Activated CD4-positive, alpha-beta T cell treated with anti-CD3 and anti-CD28 coated beads, Interleukin-2, amount 10 ng/mL, durations not matched to agents 24 days and 14 days (primary cell): Measurements from ENCODE around the gene TMPRSS15. TPM values are rescaled to one million over a fixed set of nuclear protein-coding genes. Genes with fewer than 3 reads are reported as not detected.
"Not testable (repeated sequence)": the region's sequence is repeated elsewhere in the genome, so short reads cannot be mapped to it uniquely, and the experiment has no call there.

Experiments
- DNase-seq: peaks from one replicate; pipeline ENCODE4 v3.0.0; 2022
- H3K27ac Mint-ChIP-seq: one replicate; pipeline ENCODE4 v1.8.0; 2022; ENCODE audit warnings: mild to moderate bottlenecking, mixed read lengths
- H3K27me3 Mint-ChIP-seq: one replicate; pipeline ENCODE4 v1.8.0; 2022; ENCODE audit warnings: mixed read lengths
- H3K36me3 Mint-ChIP-seq: one replicate; pipeline ENCODE4 v1.8.0; 2022; ENCODE audit warnings: low read depth, mild to moderate bottlenecking, mixed read lengths
- H3K4me1 Mint-ChIP-seq: one replicate; pipeline ENCODE4 v1.8.0; 2021; ENCODE audit warnings: mixed read lengths
- H3K4me3 Mint-ChIP-seq: one replicate; pipeline ENCODE4 v1.8.0; 2022; ENCODE audit warnings: mild to moderate bottlenecking, moderate library complexity, mixed read lengths
- H3K9me3 Mint-ChIP-seq: one replicate; pipeline ENCODE4 v1.8.0; 2021; ENCODE audit warnings: mixed read lengths
- intact Hi-C: fragments of 100-400 bp; cut with micrococcal nuclease; formaldehyde crosslinking; loops from one replicate; pipeline ENCODE4 v1.15.1; 2023
- total RNA-seq: library from RNA; stranded (reverse); gene quantifications from 2 replicates; pipeline ENCODE4 v1.2.3, GENCODE V29; 2022

TMPRSS15 gene
- total RNA-seq = not detected in 2 replicates

DNA sequence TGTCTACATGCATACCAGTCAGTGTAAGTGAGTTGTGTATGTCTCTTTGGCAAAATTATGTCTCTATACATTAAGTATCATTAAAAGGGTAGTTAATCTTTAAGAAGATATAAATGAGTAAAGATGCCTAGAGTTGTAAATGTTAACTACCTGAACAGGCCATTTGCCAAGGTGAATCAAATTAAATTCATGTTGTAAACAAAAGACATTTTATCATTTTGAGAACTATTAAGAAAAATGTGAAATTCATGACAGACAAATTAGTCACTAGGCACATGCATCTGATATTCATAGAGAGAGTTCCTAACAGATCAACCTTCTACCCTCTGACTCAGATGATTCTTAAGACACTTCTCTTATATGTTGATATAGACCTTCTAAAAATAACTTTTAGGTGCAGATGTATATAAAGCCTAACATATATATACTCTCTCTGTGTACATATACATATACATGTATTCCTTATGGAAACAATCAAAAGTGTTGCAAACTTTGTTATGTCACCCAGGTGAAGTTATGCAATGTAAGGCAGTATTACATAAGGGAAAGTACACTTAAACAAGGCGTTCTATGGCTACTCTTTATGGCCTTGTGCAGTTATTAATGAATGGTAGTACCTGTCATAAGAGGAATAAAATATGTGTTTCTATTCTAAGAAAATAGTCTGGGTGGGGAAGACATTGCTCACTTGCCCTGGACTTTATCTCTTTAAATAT is at the start of gene TMPRSS15:
TMPRSS15 (minus strand) TSS at position 51 of the 716 bp plus-strand sequence. CDS start 163 bp downstream, outside the sequence.
- Mint-ChIP-seq H3K4me1 (no peaks in the 10 kb centered on the region), H3K27ac (no peak within 1 kb of the TSS), H3K36me3 (no peaks in the 10 kb centered on the region), H3K4me3 (no peak within 1 kb of the TSS), H3K9me3 (no peaks in the 10 kb centered on the region), H3K27me3 (no peaks in the 10 kb centered on the region)
- no peak for DNase-seq
- intact Hi-C loops = no loop called here

DNA sequence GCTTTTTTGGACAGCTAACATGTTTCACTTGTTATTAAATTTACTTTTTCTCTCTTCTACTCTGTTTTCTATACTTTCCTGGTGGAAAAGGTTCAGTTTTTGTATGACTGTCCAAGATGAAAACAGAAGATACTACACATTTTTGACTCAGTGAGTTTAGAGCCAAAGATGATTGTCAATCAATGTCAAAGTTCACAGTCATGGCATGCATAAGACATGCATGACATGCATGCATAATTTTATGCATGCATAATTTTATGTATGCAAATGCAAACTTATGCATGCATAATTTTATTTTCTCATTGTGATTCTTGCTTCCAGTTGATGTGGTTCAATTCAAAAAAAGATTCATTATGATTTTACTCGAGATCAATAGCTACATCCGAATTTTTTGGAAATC is 48.1 kb upstream of the TMPRSS15 start:
- Mint-ChIP-seq H3K9me3 (no peaks in the 10 kb centered on the region), H3K36me3 (no peaks in the 10 kb centered on the region), H3K27me3 (no peaks in the 10 kb centered on the region), H3K4me1 (no peaks in the 10 kb centered on the region), H3K4me3 (no peak overlapping the region), H3K27ac (no peak overlapping the region)
- DNase-seq = no peak
- intact Hi-C loops = no loop called here

DNA sequence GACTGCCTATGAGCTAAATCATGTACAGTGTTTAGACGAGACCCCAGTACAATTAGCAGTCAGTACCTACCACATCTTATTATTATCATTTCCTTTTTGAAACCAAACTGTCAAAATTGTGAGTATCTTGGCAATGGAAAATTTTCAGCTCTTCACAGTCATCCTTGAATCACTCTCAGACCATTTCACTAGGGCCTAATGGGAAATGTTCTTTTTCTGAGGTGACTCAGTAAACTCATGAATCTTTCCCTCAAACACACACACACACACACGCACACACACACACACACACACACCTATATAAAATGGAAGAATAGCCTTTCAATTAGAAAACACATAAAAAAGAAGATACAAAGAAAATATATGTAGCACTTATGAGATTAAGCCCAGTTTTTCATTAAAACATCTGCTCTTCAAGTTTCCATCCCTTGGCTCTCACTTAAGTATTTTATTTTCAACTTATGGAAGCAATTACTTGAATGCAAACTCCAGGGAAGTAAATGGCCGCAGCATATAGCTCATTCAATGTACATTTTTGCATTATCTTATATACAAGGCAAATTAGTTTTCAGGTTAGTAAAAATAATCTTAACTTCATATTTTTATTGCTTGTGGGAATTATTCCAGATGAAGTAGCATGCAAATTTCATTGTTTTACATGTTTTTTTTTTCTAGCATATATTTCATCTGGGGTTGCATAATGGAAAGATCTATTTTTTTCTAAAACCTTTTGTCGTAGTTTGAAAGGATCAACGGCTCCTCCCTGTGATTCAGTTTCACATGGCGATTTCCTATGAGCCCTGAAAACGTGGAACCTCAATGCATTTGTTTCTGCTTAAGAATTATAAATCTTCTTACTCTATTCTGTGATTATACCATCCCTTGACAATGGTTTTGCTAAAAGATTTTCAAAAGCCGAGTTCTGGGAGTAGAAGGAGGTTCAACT is 46.3 kb upstream of the TMPRSS15 start:
- H3K4me3 Mint-ChIP-seq = no peak overlapping the region
- no peaks in the 10 kb centered on the region for H3K4me1 Mint-ChIP-seq
- no peaks in the 10 kb centered on the region for H3K27me3 Mint-ChIP-seq
- intact Hi-C loops = no loop called here
- no peaks in the 10 kb centered on the region for H3K36me3 Mint-ChIP-seq
- no peak for DNase-seq
- no peak overlapping the region for H3K27ac Mint-ChIP-seq
- no peaks in the 10 kb centered on the region for H3K9me3 Mint-ChIP-seq

DNA sequence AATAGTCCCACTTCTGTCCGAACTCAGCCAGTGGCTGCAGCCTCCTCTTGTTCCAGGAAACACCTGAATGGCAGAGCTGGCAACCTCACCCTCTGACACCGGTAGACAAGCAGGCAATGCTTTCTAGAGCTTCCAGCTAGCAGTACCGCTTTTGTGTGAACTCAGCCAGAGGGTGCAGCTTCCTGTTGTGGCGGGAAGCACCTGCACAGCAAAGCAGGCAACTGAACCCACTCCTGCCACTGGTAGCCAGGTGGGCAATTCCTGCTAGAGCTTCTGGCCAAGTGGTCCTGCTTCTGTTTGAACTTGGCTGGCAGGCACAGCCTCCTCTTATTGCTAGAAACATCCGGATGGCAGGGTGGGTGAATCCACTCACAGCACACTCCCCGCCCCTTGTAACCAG is 40.1 kb upstream of the TMPRSS15 start:
- intact Hi-C loops = no loop called here
- Mint-ChIP-seq H3K36me3 (no peaks in the 10 kb centered on the region), H3K27ac (no peak overlapping the region), H3K27me3 (no peaks in the 10 kb centered on the region), H3K9me3 (no peaks in the 10 kb centered on the region), H3K4me1 (no peaks in the 10 kb centered on the region), H3K4me3 (no peak overlapping the region)
- no peak for DNase-seq

DNA sequence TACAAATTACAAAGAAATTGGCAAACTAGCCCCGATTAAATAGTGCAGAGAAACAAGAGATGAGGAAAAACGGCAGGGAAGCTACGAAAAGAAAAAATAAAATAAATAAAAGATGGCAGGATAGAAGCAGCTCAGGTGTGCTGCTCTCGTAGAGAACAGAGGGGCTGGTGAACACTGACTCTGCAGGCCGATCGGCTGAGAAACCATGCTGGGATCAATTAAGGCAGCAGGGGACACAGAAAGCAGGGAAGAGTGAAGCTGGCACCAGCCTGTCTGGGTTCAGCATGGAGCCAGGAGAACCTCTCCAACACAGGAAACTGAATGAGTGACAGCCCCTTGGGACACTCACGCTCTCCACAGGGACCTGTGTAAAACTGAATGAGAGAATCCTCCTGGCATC is 39.5 kb upstream of the TMPRSS15 start:
- H3K27ac Mint-ChIP-seq = no peak overlapping the region
- intact Hi-C loops = no loop called here
- no peaks in the 10 kb centered on the region for H3K36me3 Mint-ChIP-seq
- DNase-seq = no peak
- H3K9me3 Mint-ChIP-seq = no peaks in the 10 kb centered on the region
- H3K4me3 Mint-ChIP-seq = no peak overlapping the region
- no peaks in the 10 kb centered on the region for H3K27me3 Mint-ChIP-seq
- no peaks in the 10 kb centered on the region for H3K4me1 Mint-ChIP-seq

DNA sequence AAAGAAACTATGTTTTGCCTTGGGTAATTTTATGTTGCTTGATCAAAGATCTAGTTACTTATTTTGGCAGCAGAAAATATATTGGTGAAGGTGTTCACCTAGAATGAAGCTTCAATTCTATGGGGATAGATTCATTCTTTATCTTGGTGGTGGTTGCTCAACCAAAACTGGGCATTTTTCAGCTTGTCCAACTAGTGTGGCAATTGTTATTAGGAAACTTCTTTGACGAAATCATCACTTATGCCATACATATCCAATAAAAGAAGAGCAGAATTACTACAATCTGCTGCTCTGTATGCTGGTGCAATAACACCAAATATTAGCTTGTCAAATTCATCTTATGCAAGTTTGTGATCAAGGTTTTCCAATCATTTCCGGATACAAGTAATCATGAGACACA is 26.8 kb upstream of the TMPRSS15 start:
- DNase-seq = no peak
- Mint-ChIP-seq H3K27me3 (no peaks in the 10 kb centered on the region), H3K36me3 (no peaks in the 10 kb centered on the region), H3K4me3 (no peak overlapping the region), H3K9me3 (no peaks in the 10 kb centered on the region), H3K27ac (no peak overlapping the region), H3K4me1 (no peaks in the 10 kb centered on the region)
- intact Hi-C loops = no loop called here

DNA sequence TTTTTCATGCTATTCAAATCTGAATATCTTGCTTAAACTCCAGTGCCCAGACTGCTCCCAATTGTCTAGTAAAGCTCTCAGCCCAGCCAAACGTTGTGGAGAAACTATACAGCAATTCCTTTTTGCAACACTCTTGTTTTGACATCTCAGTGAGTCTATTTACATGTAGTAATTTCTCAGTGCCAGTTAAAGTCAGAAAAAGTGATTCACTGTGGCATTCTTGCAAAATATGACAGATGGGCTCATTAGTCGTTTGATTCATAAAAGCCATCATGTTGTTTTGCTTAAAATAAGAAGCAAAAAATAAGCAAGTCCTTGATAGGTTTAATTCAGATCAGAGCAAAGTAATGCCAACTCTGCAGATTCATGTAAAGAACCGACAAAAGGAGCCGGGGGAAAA is 20.7 kb upstream of the TMPRSS15 start:
- intact Hi-C loops = no loop called here
- Mint-ChIP-seq H3K4me1 (no peaks in the 10 kb centered on the region), H3K4me3 (no peak overlapping the region), H3K27me3 (no peaks in the 10 kb centered on the region), H3K9me3 (peaks cover 3% of the 10 kb centered on the region), H3K36me3 (no peaks in the 10 kb centered on the region), H3K27ac (no peak overlapping the region)
- no peak for DNase-seq

DNA sequence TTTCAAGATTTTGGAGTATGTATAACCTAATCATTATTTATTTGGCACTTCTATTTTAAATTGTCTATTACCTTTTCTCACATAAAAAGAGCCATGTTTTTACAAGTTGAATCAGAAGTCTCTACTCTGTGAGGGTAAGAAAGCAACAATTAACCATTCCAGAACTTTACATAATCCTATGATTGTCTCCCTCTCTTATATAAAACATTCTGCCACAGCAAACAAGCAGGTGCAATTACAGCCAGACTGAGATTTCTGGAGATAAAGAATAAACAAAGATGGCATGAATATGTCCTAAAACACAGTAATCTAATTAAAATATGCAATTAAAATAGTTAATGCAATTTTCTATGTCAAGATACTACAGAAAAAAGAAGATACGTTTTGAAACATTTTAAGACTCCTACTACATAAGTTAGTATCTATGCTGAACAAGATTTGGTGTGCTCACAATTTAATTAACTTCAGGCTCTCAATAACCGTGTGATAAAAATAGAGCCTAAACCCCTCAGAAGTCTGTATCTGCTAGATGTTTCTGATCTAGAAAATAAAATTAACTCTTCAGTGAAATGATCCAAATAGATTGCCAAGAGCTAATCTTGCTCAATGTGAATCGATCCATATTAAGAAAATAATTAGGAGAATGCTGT is 13.7 kb upstream of the TMPRSS15 start:
- no peaks in the 10 kb centered on the region for H3K27me3 Mint-ChIP-seq
- no peaks in the 10 kb centered on the region for H3K36me3 Mint-ChIP-seq
- no peaks in the 10 kb centered on the region for H3K4me1 Mint-ChIP-seq
- intact Hi-C loops = no loop called here
- DNase-seq = no peak
- H3K27ac Mint-ChIP-seq = no peak overlapping the region
- H3K9me3 Mint-ChIP-seq = peaks cover 13% of the 10 kb centered on the region
- H3K4me3 Mint-ChIP-seq = no peak overlapping the region

DNA sequence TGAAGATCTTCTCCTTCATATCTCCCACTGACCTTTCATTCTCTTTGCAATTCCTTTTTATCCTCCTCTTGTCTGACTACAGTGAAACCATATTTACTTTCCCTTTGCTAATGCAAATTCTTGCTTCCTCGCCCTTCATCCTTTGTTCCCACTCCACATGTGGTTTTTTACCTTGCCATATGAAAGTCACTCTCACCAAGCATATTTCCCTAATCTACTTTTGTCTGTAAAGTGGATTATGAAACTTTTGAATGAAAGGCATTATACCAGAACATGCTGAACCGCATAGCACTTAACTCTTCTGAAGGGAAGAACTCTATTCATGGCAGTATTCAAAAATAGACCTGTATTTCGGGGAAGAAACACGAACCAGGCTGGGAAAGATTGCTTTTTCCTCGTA is 8.0 kb upstream of the TMPRSS15 start:
- intact Hi-C loops = no loop called here
- no peaks in the 10 kb centered on the region for H3K4me1 Mint-ChIP-seq
- H3K9me3 Mint-ChIP-seq = peaks cover 8% of the 10 kb centered on the region
- DNase-seq = no peak
- H3K36me3 Mint-ChIP-seq = no peaks in the 10 kb centered on the region
- H3K27me3 Mint-ChIP-seq = no peaks in the 10 kb centered on the region
- H3K4me3 Mint-ChIP-seq = no peak overlapping the region
- H3K27ac Mint-ChIP-seq = no peak overlapping the region

DNA sequence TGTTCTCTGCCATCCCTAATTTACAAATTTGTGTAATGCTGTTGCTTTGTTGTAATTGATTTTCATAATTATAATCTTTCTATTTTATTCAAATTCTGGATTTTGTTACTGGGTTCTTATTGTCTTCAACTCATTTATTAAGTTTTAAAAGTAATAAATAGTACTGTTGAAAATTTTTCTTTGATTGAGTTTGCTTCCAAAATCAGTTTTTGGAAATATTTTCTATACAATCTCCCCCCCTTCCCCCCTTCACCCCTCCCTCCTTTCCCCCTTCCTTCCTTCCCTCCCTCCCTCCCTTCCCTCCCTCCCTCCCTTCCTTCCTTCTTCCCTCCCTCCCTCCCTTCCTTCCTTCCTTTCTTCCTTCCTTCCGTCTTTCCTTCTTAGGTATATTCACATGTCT is 6.0 kb upstream of the TMPRSS15 start:
- intact Hi-C loops = no loop called here
- no peaks in the 10 kb centered on the region for H3K9me3 Mint-ChIP-seq
- no peaks in the 10 kb centered on the region for H3K36me3 Mint-ChIP-seq
- H3K4me1 Mint-ChIP-seq = no peaks in the 10 kb centered on the region
- no peak overlapping the region for H3K27ac Mint-ChIP-seq
- no peak overlapping the region for H3K4me3 Mint-ChIP-seq
- no peak for DNase-seq
- no peaks in the 10 kb centered on the region for H3K27me3 Mint-ChIP-seq

DNA sequence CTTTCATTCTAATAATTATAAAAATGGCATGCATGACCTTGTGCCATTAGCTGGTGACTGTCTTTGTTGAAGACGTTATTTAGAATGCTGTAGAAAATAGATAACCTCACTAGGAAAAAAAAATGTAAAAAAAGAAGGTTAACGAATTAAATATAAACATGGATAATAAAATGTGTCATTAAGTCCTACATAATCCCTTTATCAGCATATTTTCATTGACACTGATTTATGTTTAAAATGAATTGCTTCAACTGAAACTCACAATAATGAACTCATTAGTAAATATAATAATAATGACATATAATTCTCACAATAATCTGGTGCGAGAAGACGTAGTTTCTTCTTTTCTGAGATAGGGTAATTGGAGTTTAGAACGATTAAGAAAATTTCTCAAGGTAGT is 4.7 kb downstream of the TMPRSS15 start:
- Mint-ChIP-seq H3K27ac (no peak overlapping the region), H3K4me1 (no peaks in the 10 kb centered on the region), H3K27me3 (no peaks in the 10 kb centered on the region), H3K36me3 (no peaks in the 10 kb centered on the region), H3K9me3 (no peaks in the 10 kb centered on the region), H3K4me3 (no peak overlapping the region)
- no peak for DNase-seq
- intact Hi-C loops = no loop called here

DNA sequence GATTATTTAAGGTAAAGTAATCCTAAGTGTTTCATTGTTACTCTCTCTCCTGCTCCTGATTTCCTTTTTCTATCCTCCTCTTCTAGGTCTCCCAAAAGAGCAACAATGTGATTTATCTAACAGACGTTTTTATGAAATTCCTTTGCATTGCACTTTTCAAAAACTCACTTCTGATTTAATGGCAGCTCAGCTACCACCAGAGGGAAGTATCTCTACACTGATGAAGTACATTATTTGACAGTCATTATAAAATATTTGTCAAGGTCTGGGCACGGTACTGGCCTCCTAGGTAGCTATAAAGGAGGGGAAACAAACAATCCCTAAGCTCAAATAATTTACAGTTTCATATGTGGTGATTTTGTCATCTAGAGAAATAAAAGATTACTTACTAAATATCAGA is 15.6 kb downstream of the TMPRSS15 start:
- H3K9me3 Mint-ChIP-seq = peaks cover 3% of the 10 kb centered on the region
- no peaks in the 10 kb centered on the region for H3K4me1 Mint-ChIP-seq
- no peaks in the 10 kb centered on the region for H3K36me3 Mint-ChIP-seq
- H3K27ac Mint-ChIP-seq = no peak overlapping the region
- H3K4me3 Mint-ChIP-seq = no peak overlapping the region
- H3K27me3 Mint-ChIP-seq = no peaks in the 10 kb centered on the region
- DNase-seq = no peak
- intact Hi-C loops = no loop called here

DNA sequence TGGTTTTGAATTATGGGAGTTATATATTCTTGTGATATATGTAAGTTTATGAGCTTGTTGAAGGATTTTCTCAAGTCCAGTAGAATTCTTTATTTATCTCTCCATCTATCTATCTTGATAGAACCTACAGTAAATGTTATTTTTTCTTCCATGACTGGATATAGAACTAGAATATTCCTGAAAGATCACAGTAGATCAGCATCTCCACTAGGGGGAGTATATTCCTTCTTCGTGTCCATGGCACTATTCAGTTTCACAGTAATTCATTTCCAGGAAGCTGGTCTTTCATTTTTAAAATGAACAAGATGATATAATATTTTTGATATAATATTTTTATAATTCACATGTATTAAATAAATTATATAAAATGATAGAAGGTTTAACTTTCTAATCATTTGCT is 18.8 kb downstream of the TMPRSS15 start:
- H3K27me3 Mint-ChIP-seq = no peaks in the 10 kb centered on the region
- no peaks in the 10 kb centered on the region for H3K36me3 Mint-ChIP-seq
- no peaks in the 10 kb centered on the region for H3K4me1 Mint-ChIP-seq
- intact Hi-C loops = no loop called here
- no peak for DNase-seq
- H3K9me3 Mint-ChIP-seq = no peaks in the 10 kb centered on the region
- no peak overlapping the region for H3K27ac Mint-ChIP-seq
- H3K4me3 Mint-ChIP-seq = no peak overlapping the region

DNA sequence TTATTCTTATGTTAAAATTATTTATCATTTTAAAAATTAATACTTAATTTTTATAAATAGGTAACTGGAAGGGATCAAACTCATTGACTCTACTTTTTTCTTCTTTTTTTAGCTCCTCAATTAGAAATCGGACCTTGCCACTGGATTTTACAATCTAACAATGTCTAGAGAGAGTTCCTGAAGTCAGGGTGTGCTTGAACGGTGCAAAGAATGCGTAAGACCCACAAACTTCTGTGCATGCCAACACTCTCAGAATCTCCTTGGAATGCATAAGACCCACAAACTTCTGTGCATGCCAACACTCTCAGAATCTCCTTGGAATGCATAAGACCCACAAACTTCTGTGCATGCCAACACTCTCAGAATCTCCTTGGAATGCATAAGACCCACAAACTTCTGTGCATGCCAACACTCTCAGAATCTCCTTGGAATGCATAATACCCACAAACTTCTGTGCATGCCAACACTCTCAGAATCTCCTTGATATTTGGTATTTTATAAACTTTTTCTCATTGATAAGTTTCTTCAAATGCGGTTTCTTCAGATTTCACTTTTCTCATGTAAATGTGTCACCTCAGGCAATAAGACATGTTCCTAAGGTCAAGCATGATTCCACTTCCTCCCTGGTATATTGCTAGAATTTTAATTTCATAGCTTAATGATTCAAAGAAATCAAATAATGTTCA is 20.5 kb downstream of the TMPRSS15 start:
- intact Hi-C loops, H3K4me3 Mint-ChIP-seq, H3K9me3 Mint-ChIP-seq, H3K4me1 Mint-ChIP-seq, H3K36me3 Mint-ChIP-seq, H3K27ac Mint-ChIP-seq, DNase-seq, H3K27me3 Mint-ChIP-seq: not testable (repeated sequence)
